ENCODE measurements around the gene RIOX2. TPM values are rescaled to one million over a fixed set of nuclear protein-coding genes. Genes with fewer than 3 reads are reported as not detected.

Gene RIOX2
- total RNA-seq, 3 donors from 2014 or later (not counting 1 experiment from before 2014, with no cell fraction given): 8.7 to 16.2 (median 13.5) TPM

DNA sequence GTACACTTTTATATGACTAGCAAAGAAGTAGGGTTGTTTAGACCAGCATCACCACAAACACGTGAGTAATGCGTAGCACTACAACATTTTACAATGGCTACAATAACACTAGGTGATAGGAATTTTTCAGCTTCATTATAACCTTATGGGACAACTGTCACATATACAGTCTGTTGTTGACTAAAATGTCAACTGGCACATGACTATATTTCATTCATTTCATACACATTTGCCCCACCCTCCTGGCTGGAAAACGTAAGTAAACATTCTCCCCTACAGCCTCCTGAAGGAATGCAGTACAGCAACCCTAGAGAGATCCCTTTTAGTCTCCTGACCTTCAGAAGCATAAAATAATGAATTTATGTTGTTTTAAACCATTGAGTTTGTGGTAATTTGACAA lies 16.2 kb downstream of the RIOX2 start:
- no peaks in the 10 kb centered on the region for H3K4me1 ChIP-seq (ENCODE audit: control insufficient read depth, insufficient read depth, low read length)
- H3K4me3 Mint-ChIP-seq: no peak overlapping the region
- H3K36me3 Mint-ChIP-seq: peaks cover 2% of the 10 kb centered on the region
- TF ChIP-seq, protein P1, sequence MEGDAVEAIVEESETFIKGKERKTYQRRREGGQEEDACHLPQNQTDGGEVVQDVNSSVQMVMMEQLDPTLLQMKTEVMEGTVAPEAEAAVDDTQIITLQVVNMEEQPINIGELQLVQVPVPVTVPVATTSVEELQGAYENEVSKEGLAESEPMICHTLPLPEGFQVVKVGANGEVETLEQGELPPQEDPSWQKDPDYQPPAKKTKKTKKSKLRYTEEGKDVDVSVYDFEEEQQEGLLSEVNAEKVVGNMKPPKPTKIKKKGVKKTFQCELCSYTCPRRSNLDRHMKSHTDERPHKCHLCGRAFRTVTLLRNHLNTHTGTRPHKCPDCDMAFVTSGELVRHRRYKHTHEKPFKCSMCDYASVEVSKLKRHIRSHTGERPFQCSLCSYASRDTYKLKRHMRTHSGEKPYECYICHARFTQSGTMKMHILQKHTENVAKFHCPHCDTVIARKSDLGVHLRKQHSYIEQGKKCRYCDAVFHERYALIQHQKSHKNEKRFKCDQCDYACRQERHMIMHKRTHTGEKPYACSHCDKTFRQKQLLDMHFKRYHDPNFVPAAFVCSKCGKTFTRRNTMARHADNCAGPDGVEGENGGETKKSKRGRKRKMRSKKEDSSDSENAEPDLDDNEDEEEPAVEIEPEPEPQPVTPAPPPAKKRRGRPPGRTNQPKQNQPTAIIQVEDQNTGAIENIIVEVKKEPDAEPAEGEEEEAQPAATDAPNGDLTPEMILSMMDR (IDR thresholded peaks at IDR 0.05): no peak
- DNase-seq (no peak), ATAC-seq (no peak)
- intact Hi-C loops (cut with micrococcal nuclease): no loop called here
- no peaks in the 10 kb centered on the region for H3K27me3 Mint-ChIP-seq (ENCODE audit: low read depth in 2 of 2)
- 100% methylated on average over 1 of the region's 3 CpGs for WGBS (ENCODE audit: insufficient coverage)
- peaks cover 33% of the 10 kb centered on the region for H3K36me3 ChIP-seq (ENCODE audit: control insufficient read depth, insufficient read depth, low read length)
- H3K9me3 Mint-ChIP-seq: no peaks in the 10 kb centered on the region
- H3K27ac ChIP-seq (ENCODE audit: low read length): no peak overlapping the region
- H3K9me3 ChIP-seq (ENCODE audit: control insufficient read depth, insufficient read depth, low read length): no peaks in the 10 kb centered on the region
- no peaks in the 10 kb centered on the region for H3K4me1 Mint-ChIP-seq
- H3K27ac Mint-ChIP-seq: no peak overlapping the region
- H3K27me3 ChIP-seq (ENCODE audit: control insufficient read depth, insufficient read depth, low read length): no peaks in the 10 kb centered on the region
- H3K4me3 ChIP-seq (ENCODE audit: low read length): no peak overlapping the region

DNA sequence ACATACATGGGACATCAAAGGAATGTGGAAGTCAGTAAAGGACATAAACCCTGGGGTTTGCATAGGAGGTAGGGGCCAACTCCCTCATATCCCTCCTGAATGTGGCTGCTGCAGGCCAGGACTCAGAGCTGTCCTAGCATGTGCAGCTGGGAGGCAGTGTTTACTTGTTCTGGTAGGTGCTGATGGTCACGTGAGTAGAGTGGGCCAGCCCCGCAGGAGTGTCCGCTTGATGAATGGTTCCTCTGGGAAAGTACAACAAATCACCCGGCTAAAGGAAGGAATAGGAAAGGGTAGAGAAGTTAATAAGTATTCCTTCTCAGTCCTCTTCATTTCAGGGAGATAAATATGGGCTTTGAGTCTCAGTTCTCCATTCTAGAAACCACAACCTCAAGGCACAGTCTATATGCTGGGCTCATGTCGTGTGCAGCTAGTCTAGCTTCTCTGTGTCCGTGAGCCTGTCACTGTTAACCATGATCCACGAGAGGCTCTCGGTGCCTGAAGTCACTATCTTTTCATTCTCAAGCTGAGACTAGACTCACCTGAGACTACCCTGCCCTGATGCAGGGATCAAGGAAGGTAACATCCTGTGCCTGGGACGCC lies 17.9 kb downstream of the RIOX2 start:
- Histone ChIP-seq H3K4me3 (ENCODE audit: low read length) (no peak overlapping the region), H3K36me3 (ENCODE audit: control insufficient read depth, insufficient read depth, low read length) (peaks cover 45% of the 10 kb centered on the region), H3K27ac (ENCODE audit: low read length) (no peak overlapping the region), H3K9me3 (ENCODE audit: control insufficient read depth, insufficient read depth, low read length) (no peaks in the 10 kb centered on the region), H3K27me3 (ENCODE audit: control insufficient read depth, insufficient read depth, low read length) (no peaks in the 10 kb centered on the region), H3K4me1 (ENCODE audit: control insufficient read depth, insufficient read depth, low read length) (no peaks in the 10 kb centered on the region)
- TF ChIP-seq, protein P1 (IDR thresholded peaks at IDR 0.05): no peak
- Mint-ChIP-seq H3K4me1 (peaks cover 0 to under 1% of the 10 kb centered on the region in 2 donors), H3K36me3 (peaks cover 13% of the 10 kb centered on the region), H3K4me3 (no peak overlapping the region), H3K27ac (no peak overlapping the region), H3K9me3 (no peaks in the 10 kb centered on the region), H3K27me3 (ENCODE audit: low read depth in 2 of 2) (no peaks in the 10 kb centered on the region)
- DNase-seq (no peak), ATAC-seq (no peak)
- intact Hi-C loops (cut with micrococcal nuclease): no loop called here
- 70% methylated on average over 8 of the region's 9 CpGs for WGBS (ENCODE audit: insufficient coverage)

DNA sequence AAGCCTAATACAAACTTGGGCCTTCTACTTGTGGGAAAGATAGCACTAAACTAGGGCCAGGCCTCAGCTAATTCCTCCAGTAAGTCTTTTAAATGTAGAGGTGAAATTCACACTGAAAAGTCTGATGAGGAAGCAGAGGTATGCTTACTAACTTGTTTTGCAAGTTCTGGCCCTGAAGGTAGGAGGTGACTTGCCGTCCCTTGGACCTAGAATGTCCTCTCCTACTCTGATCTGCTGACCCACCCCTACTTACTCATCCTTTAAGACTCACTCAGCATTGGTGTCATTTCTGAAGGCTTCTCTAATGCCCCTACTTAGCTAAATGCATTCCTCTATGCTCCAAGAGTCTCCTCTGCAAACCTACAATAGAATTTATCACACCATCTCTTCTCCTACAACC lies 19.4 kb downstream of the RIOX2 start:
- Histone ChIP-seq H3K36me3 (ENCODE audit: control insufficient read depth, insufficient read depth, low read length) (peaks cover 44% of the 10 kb centered on the region), H3K4me3 (ENCODE audit: low read length) (no peak overlapping the region), H3K4me1 (ENCODE audit: control insufficient read depth, insufficient read depth, low read length) (no peaks in the 10 kb centered on the region), H3K9me3 (ENCODE audit: control insufficient read depth, insufficient read depth, low read length) (no peaks in the 10 kb centered on the region), H3K27ac (ENCODE audit: low read length) (no peak overlapping the region), H3K27me3 (ENCODE audit: control insufficient read depth, insufficient read depth, low read length) (no peaks in the 10 kb centered on the region)
- ATAC-seq: no peak
- Mint-ChIP-seq H3K4me3 (no peak overlapping the region), H3K9me3 (no peaks in the 10 kb centered on the region), H3K27ac (no peak overlapping the region), H3K27me3 (ENCODE audit: low read depth in 2 of 2) (no peaks in the 10 kb centered on the region), H3K4me1 (peaks cover 0 to 4% of the 10 kb centered on the region in 2 donors), H3K36me3 (peaks cover 17% of the 10 kb centered on the region)
- intact Hi-C loops (cut with micrococcal nuclease): no loop called here
- TF ChIP-seq, protein P1 (IDR thresholded peaks at IDR 0.05): no peak
- no peak for DNase-seq
- 100% methylated on average over 1 of the region's 1 CpG for WGBS (ENCODE audit: insufficient coverage)

DNA sequence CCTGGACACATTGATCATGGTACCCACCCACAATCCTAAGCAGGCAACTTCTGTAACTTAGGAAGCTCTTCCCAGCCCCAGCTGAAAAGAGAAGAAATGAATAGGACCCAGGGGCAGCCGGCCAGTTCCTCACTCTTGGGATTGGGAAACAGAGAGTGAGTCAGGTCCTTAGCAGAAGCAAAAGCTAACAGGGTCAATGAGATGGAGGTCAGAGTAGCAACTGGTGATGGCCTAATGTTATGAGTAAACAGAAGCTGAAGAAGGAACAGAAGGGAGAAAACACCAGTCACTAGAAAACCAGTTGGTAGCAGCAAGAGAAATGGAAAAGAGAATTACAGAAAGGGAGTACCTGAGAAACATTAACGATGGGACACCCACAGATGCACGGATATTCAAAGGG lies 20.0 kb downstream of the RIOX2 start:
- Mint-ChIP-seq H3K27me3 (ENCODE audit: low read depth in 2 of 2) (no peaks in the 10 kb centered on the region), H3K9me3 (no peaks in the 10 kb centered on the region), H3K4me1 (peaks cover 0 to 4% of the 10 kb centered on the region in 2 donors), H3K4me3 (no peak overlapping the region), H3K36me3 (peaks cover 23% of the 10 kb centered on the region), H3K27ac (no peak overlapping the region)
- H3K27me3 ChIP-seq (ENCODE audit: control insufficient read depth, insufficient read depth, low read length): no peaks in the 10 kb centered on the region
- no peak overlapping the region for H3K4me3 ChIP-seq (ENCODE audit: low read length)
- DNase-seq (no peak), ATAC-seq (no peak)
- WGBS (ENCODE audit: insufficient coverage): 91% methylated on average over 3 of the region's 3 CpGs
- TF ChIP-seq, protein P1 (IDR thresholded peaks at IDR 0.05): no peak
- no peaks in the 10 kb centered on the region for H3K4me1 ChIP-seq (ENCODE audit: control insufficient read depth, insufficient read depth, low read length)
- peaks cover 45% of the 10 kb centered on the region for H3K36me3 ChIP-seq (ENCODE audit: control insufficient read depth, insufficient read depth, low read length)
- H3K9me3 ChIP-seq (ENCODE audit: control insufficient read depth, insufficient read depth, low read length): no peaks in the 10 kb centered on the region
- H3K27ac ChIP-seq (ENCODE audit: low read length): no peak overlapping the region
- intact Hi-C loops (cut with micrococcal nuclease): no loop called here
